ENCODE results near the gene C19orf53. TPM values are rescaled to one million over a fixed set of nuclear protein-coding genes. Genes with fewer than 3 reads are reported as not detected.

The C19orf53 gene
- total and polyA plus RNA-seq, 2 of the 13 experiments (the other 11 are each of a cell fraction or from before 2014, with no cell fraction given): 129 to 130 TPM

DNA sequence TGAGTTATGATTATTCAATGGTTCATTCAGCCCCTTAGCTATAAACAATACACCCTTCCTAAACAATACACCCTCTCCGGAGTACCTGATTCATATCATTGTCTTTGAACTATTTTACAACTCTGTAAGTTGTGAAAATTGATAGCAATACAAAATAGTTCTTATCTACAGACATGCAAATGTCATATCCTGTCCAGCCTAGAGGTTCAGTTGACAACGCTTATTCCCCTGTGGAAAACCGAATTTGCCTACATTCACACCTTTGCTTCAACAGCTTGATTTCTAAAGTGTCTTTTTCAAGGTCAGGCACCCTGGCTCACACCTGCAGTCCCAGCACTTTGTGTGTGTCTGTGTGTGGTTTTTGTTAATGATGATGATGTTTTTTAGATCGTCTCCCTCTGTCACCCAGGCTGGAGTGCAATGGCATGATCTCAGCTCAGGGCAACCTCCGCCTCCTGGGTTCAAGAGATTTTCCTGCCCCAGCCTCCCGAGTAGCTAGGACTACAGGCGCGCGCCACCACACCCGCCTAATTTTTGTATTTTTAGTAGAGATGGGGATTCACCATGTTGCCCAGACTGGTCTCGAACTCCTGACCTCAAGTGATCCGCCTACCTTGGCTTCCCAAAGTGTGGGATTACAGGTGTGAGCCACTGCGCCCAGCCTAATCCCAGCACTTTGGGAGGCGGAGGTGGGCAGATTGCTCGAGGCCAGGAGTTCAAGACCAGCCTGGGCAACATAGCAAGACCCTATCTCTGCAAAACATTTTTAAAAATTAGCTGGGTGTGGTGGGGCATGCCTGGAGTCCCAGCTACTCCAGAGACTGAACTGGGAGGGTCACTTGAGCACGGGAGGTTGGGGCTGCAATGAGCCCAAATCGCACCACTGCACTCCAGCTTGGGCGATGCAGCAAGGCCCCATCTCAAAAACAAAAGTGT, 9.6 kb downstream of the C19orf53 start:
- no peak overlapping the region for H3K4me2 ChIP-seq (ENCODE audit: low read depth, low read length)
- no peaks in the 10 kb centered on the region for H3K9me3 ChIP-seq (ENCODE audit: low read length)
- H3K27ac ChIP-seq (ENCODE audit: extremely low read length, insufficient read depth, low read length): no peak overlapping the region
- intact Hi-C loops (cut with micrococcal nuclease; ENCODE audit: unreplicated experiment): loop anchor here (2.0 kb wide), 1 partner anchor 49 kb away; no protein-coding TSS in a partner anchor
- WGBS (ENCODE audit: low lambda C conversion rate): 49% methylated on average over 18 of the region's 18 CpGs
- H3K4me3 ChIP-seq (replicated peaks in 1 of 3; ENCODE audit: insufficient read depth in 1 of 3, low read depth in 2 of 3, low read length in 3 of 3): no peak overlapping the region
- no peaks in the 10 kb centered on the region for H3K79me2 ChIP-seq (ENCODE audit: insufficient read depth, low read length)
- H3K27me3 ChIP-seq (ENCODE audit: control insufficient read depth in 1 of 2, insufficient read depth in 2 of 2, low read length in 2 of 2): peaks cover 0 to 10% of the 10 kb centered on the region in 2 experiments; a peak in 2 of 5 replicates
- ChIA-PET CTCF (ENCODE audit: low intra/inter-chr PET ratio, low total read pairs) (interaction anchor here (1.5 to 2.7 kb wide), 2 partner anchors 79 to 96 kb away, joined by 5 to 38 read pairs; no protein-coding TSS in a partner anchor), POLR2A (interaction anchor here (0.8 to 2.3 kb wide), 3 partner anchors 9 to 78 kb away, joined by 3 to 7 read pairs (median 5); partner anchors contain the start of gene C19orf53)
- ATAC-seq (no peak), DNase-seq (ENCODE audit: low spot score) (no peak), FAIRE-seq (no peak)
- peaks cover 0 to 5% of the 10 kb centered on the region in 2 experiments; a peak in 3 of 5 replicates for H3K36me3 ChIP-seq (replicated peaks in 1 of 2; ENCODE audit: control insufficient read depth in 1 of 2, insufficient read depth in 2 of 2, low read length in 2 of 2)
- BruUV-seq (replicated peaks): no TSS peak
- TF ChIP-seq ZNF121 (CRISPR knock-in tag; IDR thresholded peaks at IDR 0.05) (peak; percentile 64), HDAC2 (CRISPR knock-in tag; IDR thresholded peaks at IDR 0.05) (no peak), ZNF552 (CRISPR knock-in tag; IDR thresholded peaks at IDR 0.05; ENCODE audit: borderline replicate concordance) (no peak), MED1 (CRISPR knock-in tag; IDR thresholded peaks at IDR 0.05) (no peak), ZNF768 (CRISPR knock-in tag; IDR thresholded peaks at IDR 0.05) (no peak), AGO2 (optimal IDR thresholded peaks at IDR 0.05; ENCODE audit: low read depth, low read length) (no peak)
- in situ Hi-C loops (cut with HindIII; ENCODE audit: extremely low pct_ligation_motif_present, low pct_unique_long_range_greater_than_20kb): loop anchor here (5.0 kb wide), 1 partner anchor 78 kb away; no protein-coding TSS in a partner anchor
- peaks cover 42% of the 10 kb centered on the region for H3K4me1 ChIP-seq (ENCODE audit: insufficient read depth, low read length)
- peak overlapping the region; percentile 20 for H2AFZ ChIP-seq (ENCODE audit: low read length)
- H4K20me1 ChIP-seq (ENCODE audit: insufficient read depth, low read length): no peaks in the 10 kb centered on the region
- H3K9ac ChIP-seq (ENCODE audit: insufficient read depth, low read depth, low read length): no peak overlapping the region

Measured in HepG2 (cell line).